22Rv1 (cell line): ENCODE measurements around the gene TMEM196.
"Not testable (repeated sequence)": the region's sequence is repeated elsewhere in the genome, so short reads cannot be mapped to it uniquely, and the experiment has no call there.

Source experiments
- H3K27ac ChIP-seq: fragments of 450-650 bp; 2 replicates; pipeline ENCODE4 v1.5.1; 2017
- CTCF ChIP-seq: fragments of 450-650 bp; IDR thresholded peaks from 2 replicates; pipeline ENCODE4 v1.5.1; 2017; ENCODE audit warnings: mild to moderate bottlenecking
- ZFX ChIP-seq: fragments of 450-650 bp; IDR thresholded peaks from 2 replicates; pipeline ENCODE4 v1.6.1; 2017; ENCODE audit warnings: antibody characterized with exemption, borderline replicate concordance

The TMEM196 gene

GRCh38 chr7:19692111-19692828 lies 81.1 kb downstream of the TMEM196 start:
- no peak overlapping the region for H3K27ac ChIP-seq
- TF ChIP-seq CTCF (no peak), ZFX (no peak)

- no peak overlapping the region for H3K27ac ChIP-seq
- TF ChIP-seq CTCF: no peak
- TF ChIP-seq ZFX: no peak
These were observed 82.7 kb downstream of the TMEM196 start for GRCh38 chr7:19690736-19691135.

- H3K27ac ChIP-seq: not testable (repeated sequence)
These were observed 84.3 kb downstream of the TMEM196 start for GRCh38 chr7:19689130-19689529.

- TF ChIP-seq CTCF (no peak), ZFX (no peak)
- no peak overlapping the region for H3K27ac ChIP-seq
These were observed 91.8 kb downstream of the TMEM196 start for GRCh38 chr7:19681596-19681995.

GRCh38 chr7:19677180-19677579 lies 96.2 kb downstream of the TMEM196 start:
- TF ChIP-seq CTCF: no peak
- H3K27ac ChIP-seq: no peak overlapping the region

- TF ChIP-seq ZFX (no peak), CTCF (no peak)
- H3K27ac ChIP-seq: no peak overlapping the region
These were observed 97.6 kb downstream of the TMEM196 start for GRCh38 chr7:19675816-19676215.

- TF ChIP-seq ZFX (no peak), CTCF (no peak)
- no peak overlapping the region for H3K27ac ChIP-seq
These were observed 99.0 kb downstream of the TMEM196 start for GRCh38 chr7:19674266-19674960.
